GM23338 (cell line): ENCODE measurements around the gene FGGY.

Experiments
- CREB1 ChIP-seq: fragments of 250-450 bp; sonication (Bioruptor Pico); IDR thresholded peaks from 2 replicates; pipeline ENCODE4 v1.5.0; 2020; ENCODE audit warnings: low read depth, mild to moderate bottlenecking, moderate library complexity
- CTCF ChIP-seq, 2 experiments: fragments of 200-600 bp in 1 of 2; sonication (generic) in 1 of 2; conservative IDR thresholded peaks; 2 replicates each; pipeline versions ENCODE4 v1.5.1 to v1.6.1; 2016 to 2017; ENCODE audit warnings: antibody characterized with exemption in 2 of 2, low read depth in 2 of 2, mild to moderate bottlenecking in 2 of 2, moderate library complexity in 1 of 2
- ETS1 ChIP-seq: IDR thresholded peaks from 2 replicates; pipeline ENCODE4 v1.6.1; 2016; ENCODE audit warnings: antibody characterized with exemption
- EZH2 ChIP-seq: fragments of 200-600 bp; sonication (generic); IDR thresholded peaks from one replicate; pipeline ENCODE4 v1.8.0; 2017; ENCODE audit warnings: antibody characterized with exemption, mild to moderate bottlenecking, low read depth; ENCODE audit not compliant: unreplicated experiment
- EZH2phosphoT487 ChIP-seq: fragments of 200-600 bp; sonication (generic); IDR thresholded peaks from one replicate; pipeline ENCODE4 v1.8.1; 2018; ENCODE audit warnings: antibody characterized with exemption; ENCODE audit not compliant: unreplicated experiment
- JUNB ChIP-seq: IDR thresholded peaks from one replicate; pipeline ENCODE4 v1.6.1; 2016; ENCODE audit warnings: antibody characterized with exemption; ENCODE audit not compliant: unreplicated experiment
- NANOG ChIP-seq: IDR thresholded peaks from 2 replicates; pipeline ENCODE4 v1.6.1; 2016; ENCODE audit warnings: antibody characterized with exemption, borderline replicate concordance
- POLR2AphosphoS5 ChIP-seq: IDR thresholded peaks from 2 replicates; pipeline ENCODE4 v1.6.1; 2016; ENCODE audit warnings: antibody characterized with exemption, low read depth
- REST ChIP-seq: IDR thresholded peaks from one replicate; pipeline ENCODE4 v1.6.1; 2018; ENCODE audit warnings: antibody characterized with exemption; ENCODE audit not compliant: unreplicated experiment
- STAT1 ChIP-seq: IDR thresholded peaks from one replicate; pipeline ENCODE4 v1.6.1; 2016; ENCODE audit warnings: antibody characterized with exemption; ENCODE audit not compliant: unreplicated experiment
- ZNF114 ChIP-seq: fragments of 250-450 bp; sonication (Bioruptor Pico); IDR thresholded peaks from 2 replicates; pipeline ENCODE4 v1.5.0; 2020; ENCODE audit warnings: mild to moderate bottlenecking, moderate library complexity
- ZNF331 ChIP-seq: fragments of 250-450 bp; sonication (Bioruptor Pico); IDR thresholded peaks from 2 replicates; pipeline ENCODE4 v1.5.0; 2020; ENCODE audit warnings: low read depth, mild to moderate bottlenecking, moderate library complexity
- ZNF462 ChIP-seq: fragments of 250-450 bp; sonication (Bioruptor Pico); IDR thresholded peaks from 2 replicates; pipeline ENCODE4 v1.5.0; 2020; ENCODE audit warnings: mild to moderate bottlenecking, moderate library complexity

- no peak for TF ChIP-seq EZH2phosphoT487
- TF ChIP-seq CTCF (conservative IDR thresholded peaks at IDR 0.05; ENCODE audit: low read depth in 2 of 2), result no peak
- TF ChIP-seq JUNB, result no peak
- no peak for TF ChIP-seq STAT1
- no peak for TF ChIP-seq POLR2AphosphoS5
- TF ChIP-seq EZH2, result no peak
- no peak for TF ChIP-seq ZNF114 (CRISPR knock-in tag)
- TF ChIP-seq ZNF331 (CRISPR knock-in tag), result no peak
- TF ChIP-seq NANOG, result no peak
- TF ChIP-seq REST, result no peak
- no peak for TF ChIP-seq CREB1 (CRISPR knock-in tag)
- TF ChIP-seq ETS1, result no peak
- no peak for TF ChIP-seq ZNF462 (CRISPR knock-in tag)
These were observed 155.7 kb downstream of the FGGY start for GRCh38 chr1:59452559-59452958.
